Measurements from ENCODE around the gene FCN2. TPM values are rescaled to one million over a fixed set of nuclear protein-coding genes. Genes with fewer than 3 reads are reported as not detected.

The FCN2 gene
- total and polyA plus RNA-seq, 2 of the 4 experiments (the other 2 are of a cell fraction) = not detected

GRCh38 chr9:134855900-134856377 lies 24.7 kb upstream of the FCN2 start:
- H2BK5ac ChIP-seq (ENCODE audit: low read depth, low read length, poor library complexity, severe bottlenecking) = no peak overlapping the region
- no peak overlapping the region for H4K5ac ChIP-seq (ENCODE audit: low read depth, low read length)
- H3K18ac ChIP-seq (ENCODE audit: low read depth, low read length) = no peak overlapping the region
- in situ Hi-C loops (cut with MboI; ENCODE audit: low sequenced_read_pairs) (no loop called here), dilution Hi-C loops (cut with HindIII; ENCODE audit: low sequenced_read_pairs, unreplicated experiment) (no loop called here), intact Hi-C loops (cut with micrococcal nuclease) (no loop called here)
- TF ChIP-seq CEBPB (IDR thresholded peaks at IDR 0.05; ENCODE audit: low read depth, low read length) = no peak
- TF ChIP-seq MAZ (IDR thresholded peaks at IDR 0.05; ENCODE audit: borderline replicate concordance, low read depth, low read length) = no peak
- no peak for TF ChIP-seq MAFK (IDR thresholded peaks at IDR 0.05; ENCODE audit: low read depth, low read length)
- no peak for TF ChIP-seq ELK1 (IDR thresholded peaks at IDR 0.05; ENCODE audit: borderline replicate concordance, low read depth, low read length)
- no peak for TF ChIP-seq RFX5 (IDR thresholded peaks at IDR 0.05; ENCODE audit: low read depth, low read length)
- no peak for TF ChIP-seq BHLHE40 (IDR thresholded peaks at IDR 0.05; ENCODE audit: low read depth, low read length)
- TF ChIP-seq RCOR1 (IDR thresholded peaks at IDR 0.05; ENCODE audit: insufficient replicate concordance, low read length) = no peak
- TF ChIP-seq RAD21 (IDR thresholded peaks at IDR 0.05; ENCODE audit: low read length) = no peak
- no peak for TF ChIP-seq CTCF (conservative IDR thresholded peaks at IDR 0.05; ENCODE audit: low read depth, low read length)
- no peak for TF ChIP-seq MXI1 (IDR thresholded peaks at IDR 0.05; ENCODE audit: borderline replicate concordance, low read depth, low read length)
- TF ChIP-seq SMC3 (IDR thresholded peaks at IDR 0.05; ENCODE audit: low read depth, low read length) = no peak
- no peak for TF ChIP-seq NFE2L2 (IDR thresholded peaks at IDR 0.05; ENCODE audit: low read depth, low read length)
- TF ChIP-seq FOS (IDR thresholded peaks at IDR 0.05; ENCODE audit: low read depth, low read length) = no peak
- no peak for TF ChIP-seq POLR2A (IDR thresholded peaks at IDR 0.05; ENCODE audit: low read depth, low read length)
- TF ChIP-seq USF2 (IDR thresholded peaks at IDR 0.05; ENCODE audit: low read depth, low read length) = no peak
- no peak for TF ChIP-seq CHD1 (IDR thresholded peaks at IDR 0.05; ENCODE audit: low read depth, low read length)
- no peak overlapping the region for H2AFZ ChIP-seq (replicated peaks; ENCODE audit: low read length, poor library complexity)
- DNase-seq (no peak), ATAC-seq (ENCODE audit: low read depth) (no peak)
- H3K23ac ChIP-seq (ENCODE audit: low read depth, low read length) = no peak overlapping the region
- H2BK20ac ChIP-seq (ENCODE audit: low read depth, low read length) = no peak overlapping the region
- no peak overlapping the region for H2AK5ac ChIP-seq (ENCODE audit: low read depth, low read length)
- no peak overlapping the region for H4K8ac ChIP-seq (ENCODE audit: low read depth in 2 of 2, low read length in 2 of 2)
- no peaks in the 10 kb centered on the region for H3K79me1 ChIP-seq (ENCODE audit: low read depth in 1 of 2, low read length in 2 of 2)
- peaks cover 4% of the 10 kb centered on the region; the same call in 1 of the 2 replicates for H3K27me3 ChIP-seq (ENCODE audit: control insufficient read depth, insufficient read depth, low read length)
- 80% methylated on average over 2 of the region's 9 CpGs; no CpG with 5 or more reads in 1 of the 2 experiments for WGBS, 2 experiments (ENCODE audit: extremely low coverage in 2 of 2, insufficient read length in 1 of 2)
- H3K9me3 ChIP-seq (ENCODE audit: control insufficient read depth, insufficient read depth, low read length) = peaks cover 2% of the 10 kb centered on the region
- no peak overlapping the region for H3K4me2 ChIP-seq (ENCODE audit: low read depth, low read length)
- H4K20me1 ChIP-seq (ENCODE audit: insufficient read depth, low read length) = no peaks in the 10 kb centered on the region; the same call in 1 of the 2 replicates
- no peak overlapping the region for H3K4me3 ChIP-seq (ENCODE audit: insufficient read depth, low read depth, low read length)
- H3K4ac ChIP-seq (ENCODE audit: low read depth, low read length) = no peak overlapping the region
- H3K9ac ChIP-seq (ENCODE audit: low read depth, low read length) = no peak overlapping the region
- no peak overlapping the region for H3K27ac ChIP-seq (ENCODE audit: insufficient read depth, low read length)
- BruUV-seq (replicated peaks) = no TSS peak
- H4K91ac ChIP-seq (ENCODE audit: insufficient read depth, low read depth, low read length) = no peak overlapping the region
- H2BK120ac ChIP-seq (ENCODE audit: low read depth, low read length) = no peak overlapping the region
- peaks cover 3% of the 10 kb centered on the region; the same call in 1 of the 2 replicates for H3K9me1 ChIP-seq (ENCODE audit: insufficient read depth, low read length)
- peaks cover 6% of the 10 kb centered on the region; the same call in 1 of the 2 replicates for H3K4me1 ChIP-seq (ENCODE audit: control insufficient read depth, insufficient read depth, low read length)
- H3K14ac ChIP-seq (replicated peaks; ENCODE audit: low read depth, low read length) = no peak overlapping the region
- H2AK9ac ChIP-seq (replicated peaks; ENCODE audit: low read depth, low read length, poor library complexity) = no peak overlapping the region
- POLR2A ChIA-PET (ENCODE audit: unreplicated experiment) = no interaction called here
- H3K56ac ChIP-seq (ENCODE audit: extremely low read depth, insufficient read depth, low read length) = no peak overlapping the region
- H3K36me3 ChIP-seq (ENCODE audit: control insufficient read depth, insufficient read depth, low read length) = no peaks in the 10 kb centered on the region
- CTCF ChIA-PET = no interaction called here
- no peak overlapping the region for H2BK15ac ChIP-seq (ENCODE audit: low read depth, low read length)

Data from IMR-90 (cell line).